HL-60/S4 (cell line): Measurements from ENCODE around the gene SYNM.
"Not testable (repeated sequence)": the region's sequence is repeated elsewhere in the genome, so short reads cannot be mapped to it uniquely, and the experiment has no call there.

ENCODE experiments used
- in situ Hi-C: fragments of 300-500 bp; cut with MboI; formaldehyde crosslinking; loops from 2 replicates; pipeline ENCODE4 v1.14.3; 2022; ENCODE audit warnings: low sequenced_read_pairs

The SYNM gene

GRCh38 chr15:99104788-99105513 is at the start of gene SYNM:
TSS of gene SYNM (plus strand) at chr15:99105080. CDS start at chr15:99105200, 120 bp downstream.
- in situ Hi-C loops, result no loop called here

- in situ Hi-C loops, result no loop called here
Measured at GRCh38 chr15:99055555-99056134, 49.2 kb upstream of the SYNM start.

- in situ Hi-C loops, result no loop called here
Measured at GRCh38 chr15:99057020-99057419, 47.9 kb upstream of the SYNM start.

GRCh38 chr15:99057697-99058420 is 47.0 kb upstream of the SYNM start:
- in situ Hi-C loops, result no loop called here

GRCh38 chr15:99058421-99058870 is 46.4 kb upstream of the SYNM start:
- in situ Hi-C loops, result no loop called here

GRCh38 chr15:99059010-99059981 is 45.6 kb upstream of the SYNM start:
- in situ Hi-C loops, result no loop called here

GRCh38 chr15:99060186-99060585 is 44.7 kb upstream of the SYNM start:
- in situ Hi-C loops, result not testable (repeated sequence)

- in situ Hi-C loops, result no loop called here
Measured at GRCh38 chr15:99062226-99062625, 42.7 kb upstream of the SYNM start.

- in situ Hi-C loops, result no loop called here
Measured at GRCh38 chr15:99068186-99068585, 36.7 kb upstream of the SYNM start.

- in situ Hi-C loops, result loop anchor here (10.0 kb wide), 2 partner anchors 555 to 625 kb away; no protein-coding TSS in a partner anchor
Measured at GRCh38 chr15:99070208-99070607, 34.7 kb upstream of the SYNM start.

GRCh38 chr15:99071091-99071680 is 33.7 kb upstream of the SYNM start:
- in situ Hi-C loops, result loop anchor here (10.0 kb wide), 2 partner anchors 556 to 626 kb away; no protein-coding TSS in a partner anchor

GRCh38 chr15:99073008-99073717 is 31.7 kb upstream of the SYNM start:
- in situ Hi-C loops, result loop anchor here (10.0 kb wide), 2 partner anchors 558 to 628 kb away; no protein-coding TSS in a partner anchor

GRCh38 chr15:99074446-99074845 is 30.4 kb upstream of the SYNM start:
- in situ Hi-C loops, result loop anchor here (10.0 kb wide), 2 partner anchors 560 to 630 kb away; no protein-coding TSS in a partner anchor

GRCh38 chr15:99075059-99075652 is 29.7 kb upstream of the SYNM start:
- in situ Hi-C loops, result loop anchor here (10.0 kb wide), 2 partner anchors 560 to 630 kb away; no protein-coding TSS in a partner anchor

GRCh38 chr15:99076109-99076508 is 28.8 kb upstream of the SYNM start:
- in situ Hi-C loops, result loop anchor here (10.0 kb wide), 2 partner anchors 561 to 631 kb away; no protein-coding TSS in a partner anchor

GRCh38 chr15:99076555-99077308 is 28.1 kb upstream of the SYNM start:
- in situ Hi-C loops, result loop anchor here (10.0 kb wide), 2 partner anchors 562 to 632 kb away; no protein-coding TSS in a partner anchor

GRCh38 chr15:99082798-99083197 is 22.1 kb upstream of the SYNM start:
- in situ Hi-C loops, result no loop called here

GRCh38 chr15:99084965-99085364 is 19.9 kb upstream of the SYNM start:
- in situ Hi-C loops, result no loop called here
